Fibroblast of lung (primary cell): ENCODE measurements around the gene ETV6. TPM values are rescaled to one million over a fixed set of nuclear protein-coding genes. Genes with fewer than 3 reads are reported as not detected.

Source experiments
- DNase-seq, 2 donors: peaks; one replicate each; pipeline versions ENCODE4 v3.0.0 to v3.0.0-alpha.2; 2010; ENCODE audit warnings: low read depth in 2 of 2
- H2AFZ ChIP-seq: 2 replicates; pipeline ENCODE4 v1.5.1; 2012; ENCODE audit warnings: low read length, control low read depth, inconsistent platforms
- H3K27ac ChIP-seq: 2 replicates; pipeline ENCODE4 v1.5.1; 2011; ENCODE audit warnings: low read length, control low read depth; ENCODE audit not compliant: insufficient read depth
- H3K27me3 ChIP-seq: 2 replicates; pipeline ENCODE4 v1.5.1; 2011; ENCODE audit warnings: mild to moderate bottlenecking, low read length; ENCODE audit not compliant: control insufficient read depth, insufficient read depth
- H3K36me3 ChIP-seq: 2 replicates; pipeline ENCODE4 v1.5.1; 2011; ENCODE audit warnings: low read length; ENCODE audit not compliant: control insufficient read depth, insufficient read depth
- H3K4me1 ChIP-seq: 2 replicates; pipeline ENCODE4 v1.5.1; 2011; ENCODE audit warnings: low read length; ENCODE audit not compliant: control insufficient read depth, insufficient read depth; ENCODE audit errors: extremely low read depth
- H3K4me2 ChIP-seq: 2 replicates; pipeline ENCODE4 v1.5.1; 2011; ENCODE audit warnings: low read length, control low read depth; ENCODE audit not compliant: insufficient read depth; ENCODE audit errors: extremely low read depth
- H3K4me3 ChIP-seq, 4 experiments: fragments of 200-600 bp in 1 of 4; sonication (generic) in 1 of 4; replicated peaks in 1 of 4; 2 replicates each; pipeline ENCODE4 v1.5.1; 2011 to 2016; ENCODE audit warnings: low read length in 4 of 4, low read depth in 3 of 4, mild to moderate bottlenecking in 3 of 4, control low read depth in 2 of 4, inconsistent platforms in 1 of 4, mixed read lengths in 1 of 4; ENCODE audit not compliant: insufficient read depth in 1 of 4; ENCODE audit errors: control extremely low read depth in 1 of 4
- H3K79me2 ChIP-seq: 2 replicates; pipeline ENCODE4 v1.5.1; 2012; ENCODE audit warnings: mild to moderate bottlenecking, low read length, inconsistent platforms; ENCODE audit not compliant: control insufficient read depth, insufficient read depth
- H3K9ac ChIP-seq: 2 replicates; pipeline ENCODE4 v1.5.1; 2011; ENCODE audit warnings: mild to moderate bottlenecking, low read length, control low read depth; ENCODE audit not compliant: insufficient read depth
- H3K9me3 ChIP-seq: 2 replicates; pipeline ENCODE4 v1.5.1; 2012; ENCODE audit warnings: low read depth, low read length; ENCODE audit not compliant: control insufficient read depth, insufficient read depth
- H4K20me1 ChIP-seq: 2 replicates; pipeline ENCODE4 v1.5.1; 2011; ENCODE audit warnings: low read length; ENCODE audit not compliant: control insufficient read depth, insufficient read depth; ENCODE audit errors: extremely low read depth
- EZH2 ChIP-seq: IDR thresholded peaks from 2 replicates; pipeline ENCODE4 v1.5.1; 2012; ENCODE audit warnings: low read length, control low read depth, mild to moderate bottlenecking; ENCODE audit errors: missing control alignments
- polyA plus RNA-seq, 2 donors: library from polyadenylated mRNA; depleted of rRNA in 1 of 2; stranded (reverse) in 1 of 2; unstranded in 1 of 2; fragments of >200 nt; gene quantifications; 2 replicates each; pipeline ENCODE4 v1.2.1, GENCODE V29; 2011 to 2012; ENCODE audit warnings: missing spikeins in 1 of 2
- total RNA-seq: library from RNA; depleted of rRNA; stranded (reverse); fragments of >200 nt; gene quantifications from 2 replicates; pipeline ENCODE4 v1.2.1, GENCODE V29; 2014
- TF ChIP-seq, protein P1 (sequence below), 2 donors: IDR thresholded peaks in 1 of 2; conservative IDR thresholded peaks in 1 of 2; 1 replicate in 1 of 2; 2 replicates in 1 of 2; pipeline ENCODE4 v1.5.1; 2011 to 2012; ENCODE audit warnings: low read length in 2 of 2, control low read depth in 1 of 2, inconsistent platforms in 1 of 2, low read depth in 1 of 2, mild to moderate bottlenecking in 1 of 2

The ETV6 gene
- total and polyA plus RNA-seq, 2 donors (not counting 1 experiment from before 2014, with no cell fraction given) = 4.3 to 8.9 TPM

DNA sequence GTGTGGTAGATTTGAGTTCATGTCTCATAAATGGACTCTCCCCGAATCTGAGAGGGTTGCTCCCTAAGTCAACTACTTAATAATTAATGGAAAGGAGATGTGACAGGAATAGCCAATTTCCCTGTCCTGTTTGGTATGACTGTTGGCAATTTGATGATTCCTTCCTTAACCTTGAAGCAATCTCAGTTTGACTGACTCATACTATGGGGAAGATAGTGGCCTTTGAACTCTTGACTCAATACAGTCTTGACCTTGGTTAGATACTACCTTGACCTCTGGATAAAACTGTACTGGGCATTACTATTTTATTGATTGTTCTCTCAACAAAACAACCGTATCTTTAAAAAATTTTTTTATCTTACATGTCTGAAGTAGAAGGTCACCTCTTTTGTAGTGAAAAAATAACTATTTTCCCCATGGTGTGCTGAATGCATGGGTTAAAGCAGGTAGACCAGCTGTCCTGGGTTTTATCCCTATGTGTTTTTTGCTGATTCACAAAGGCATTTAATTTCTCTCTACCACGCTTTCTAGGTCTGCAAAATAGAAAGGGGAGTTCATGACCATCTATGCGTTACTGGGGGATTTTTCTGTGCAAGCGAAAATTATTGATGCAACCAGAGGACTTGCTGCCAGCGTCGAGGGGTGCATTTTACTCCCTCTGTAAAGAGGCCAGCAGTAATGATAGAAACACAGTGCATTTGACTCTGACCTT is 80.1 kb downstream of the ETV6 start:
- Histone ChIP-seq H2AFZ (no peak overlapping the region), H3K79me2 (no peaks in the 10 kb centered on the region), H3K27me3 (no peaks in the 10 kb centered on the region), H4K20me1 (no peaks in the 10 kb centered on the region), H3K9ac (no peak overlapping the region), H3K27ac (no peak overlapping the region), H3K4me2 (no peak overlapping the region), H3K36me3 (no peaks in the 10 kb centered on the region), H3K4me1 (no peaks in the 10 kb centered on the region), H3K9me3 (no peaks in the 10 kb centered on the region), H3K4me3 (no peak overlapping the region)
- TF ChIP-seq EZH2 = no peak
- TF ChIP-seq, protein P1, sequence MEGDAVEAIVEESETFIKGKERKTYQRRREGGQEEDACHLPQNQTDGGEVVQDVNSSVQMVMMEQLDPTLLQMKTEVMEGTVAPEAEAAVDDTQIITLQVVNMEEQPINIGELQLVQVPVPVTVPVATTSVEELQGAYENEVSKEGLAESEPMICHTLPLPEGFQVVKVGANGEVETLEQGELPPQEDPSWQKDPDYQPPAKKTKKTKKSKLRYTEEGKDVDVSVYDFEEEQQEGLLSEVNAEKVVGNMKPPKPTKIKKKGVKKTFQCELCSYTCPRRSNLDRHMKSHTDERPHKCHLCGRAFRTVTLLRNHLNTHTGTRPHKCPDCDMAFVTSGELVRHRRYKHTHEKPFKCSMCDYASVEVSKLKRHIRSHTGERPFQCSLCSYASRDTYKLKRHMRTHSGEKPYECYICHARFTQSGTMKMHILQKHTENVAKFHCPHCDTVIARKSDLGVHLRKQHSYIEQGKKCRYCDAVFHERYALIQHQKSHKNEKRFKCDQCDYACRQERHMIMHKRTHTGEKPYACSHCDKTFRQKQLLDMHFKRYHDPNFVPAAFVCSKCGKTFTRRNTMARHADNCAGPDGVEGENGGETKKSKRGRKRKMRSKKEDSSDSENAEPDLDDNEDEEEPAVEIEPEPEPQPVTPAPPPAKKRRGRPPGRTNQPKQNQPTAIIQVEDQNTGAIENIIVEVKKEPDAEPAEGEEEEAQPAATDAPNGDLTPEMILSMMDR (conservative IDR thresholded peaks at IDR 0.05 in 1 of 2, IDR thresholded peaks at IDR 0.05 in 1 of 2; ENCODE audit: low read depth in 1 of 2, low read length in 2 of 2) = no peak
- DNase-seq = no peak

DNA sequence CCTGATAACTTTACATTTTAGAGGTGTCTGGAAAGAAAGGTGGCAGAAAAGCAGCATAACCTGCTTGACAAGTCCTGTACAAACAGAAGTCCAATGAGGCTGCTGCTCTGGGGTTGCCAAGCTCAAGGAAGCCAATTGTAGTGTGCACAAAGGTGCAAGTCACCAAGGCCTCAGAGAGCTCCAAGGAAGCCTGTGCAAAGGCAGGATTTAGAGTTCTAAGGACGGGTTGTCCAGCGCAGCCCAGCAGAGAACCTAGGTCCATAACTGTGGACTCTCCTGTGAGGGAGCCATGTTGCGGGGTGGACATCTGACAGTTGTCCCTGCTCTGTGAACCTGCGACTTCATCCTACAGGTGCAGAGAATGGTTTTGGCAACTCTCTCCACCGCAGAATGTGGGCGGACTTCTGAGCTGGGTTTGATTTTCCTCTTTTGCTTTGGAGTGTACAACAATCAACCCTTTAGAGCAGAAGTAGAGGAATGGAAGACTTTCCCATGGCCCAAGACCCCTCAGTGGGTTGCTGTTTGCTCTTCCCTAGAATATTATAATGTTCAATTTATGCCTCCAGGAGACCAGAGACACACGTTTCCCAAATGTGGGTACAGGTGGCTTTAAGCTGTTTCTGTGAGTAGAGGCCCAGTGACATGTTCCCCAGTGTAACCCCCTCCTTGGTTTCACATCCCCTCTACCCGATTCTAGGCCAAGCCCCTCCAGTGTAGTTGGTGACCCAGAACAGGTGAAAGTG is 81.0 kb downstream of the ETV6 start:
- Histone ChIP-seq H3K4me2 (no peak overlapping the region), H3K9me3 (no peaks in the 10 kb centered on the region), H3K27me3 (no peaks in the 10 kb centered on the region), H2AFZ (no peak overlapping the region), H3K4me3 (no peak overlapping the region), H3K36me3 (no peaks in the 10 kb centered on the region), H4K20me1 (no peaks in the 10 kb centered on the region), H3K79me2 (no peaks in the 10 kb centered on the region), H3K4me1 (no peaks in the 10 kb centered on the region), H3K9ac (no peak overlapping the region), H3K27ac (no peak overlapping the region)
- DNase-seq = no peak
- TF ChIP-seq EZH2 = no peak
- TF ChIP-seq, protein P1 (conservative IDR thresholded peaks at IDR 0.05 in 1 of 2, IDR thresholded peaks at IDR 0.05 in 1 of 2; ENCODE audit: low read depth in 1 of 2, low read length in 2 of 2) = no peak

DNA sequence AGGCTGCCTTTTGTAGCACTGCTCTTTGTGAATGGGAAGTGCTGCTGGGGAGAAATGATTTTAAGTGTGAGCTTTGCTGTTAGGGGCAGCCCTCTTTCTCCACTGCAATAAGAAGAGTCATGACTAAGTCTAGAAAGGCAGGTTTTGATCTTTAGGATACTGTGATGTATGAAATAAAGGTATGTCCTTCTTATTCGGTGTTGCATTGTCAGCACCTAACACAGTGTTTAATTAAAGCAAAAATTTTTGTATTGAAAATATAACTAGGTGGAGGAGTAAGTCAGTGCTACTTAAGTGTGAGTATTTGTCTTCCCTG is 81.5 kb downstream of the ETV6 start:
- TF ChIP-seq, protein P1 (conservative IDR thresholded peaks at IDR 0.05 in 1 of 2, IDR thresholded peaks at IDR 0.05 in 1 of 2; ENCODE audit: low read depth in 1 of 2, low read length in 2 of 2) = no peak
- no peak for TF ChIP-seq EZH2
- Histone ChIP-seq H4K20me1 (no peaks in the 10 kb centered on the region), H3K9me3 (no peaks in the 10 kb centered on the region), H3K79me2 (no peaks in the 10 kb centered on the region), H3K4me2 (no peak overlapping the region), H2AFZ (no peak overlapping the region), H3K27ac (no peak overlapping the region), H3K27me3 (no peaks in the 10 kb centered on the region), H3K4me1 (no peaks in the 10 kb centered on the region), H3K4me3 (no peak overlapping the region), H3K36me3 (no peaks in the 10 kb centered on the region), H3K9ac (no peak overlapping the region)
- DNase-seq = no peak
